Activated CD4-positive, alpha-beta T cell treated with anti-CD3 and anti-CD28 coated beads for 36 hours (primary cell): ENCODE results near the gene FKBP10. TPM values are rescaled to one million over a fixed set of nuclear protein-coding genes. Genes with fewer than 3 reads are reported as not detected.
"Not testable (repeated sequence)": the region's sequence is repeated elsewhere in the genome, so short reads cannot be mapped to it uniquely, and the experiment has no call there.

Source experiments
- ATAC-seq: fragments of 200-7000 bp; cut with Tn5 transposase; one replicate; pipeline ENCODE4 v1.10.0; 2021; ENCODE audit warnings: mild to moderate bottlenecking, moderate library complexity
- CTCF ChIA-PET: fragments of 350-600 bp; sonication (Branson Sonifier 250); formaldehyde crosslinking; loops from one replicate; lab custom pipeline; 2021; ENCODE audit warnings: antibody characterized with exemption; lab: Charles Lee
- POLR2A ChIA-PET: fragments of 350-600 bp; sonication (Branson Sonifier 250); formaldehyde crosslinking; loops from one replicate; lab custom pipeline; 2021; ENCODE audit warnings: antibody characterized with exemption, inconsistent platforms; lab: Charles Lee
- DNase-seq: peaks from one replicate; pipeline ENCODE4 v3.0.0-alpha.2; 2020
- H3K27ac Mint-ChIP-seq: one replicate; pipeline ENCODE4 v1.8.0; 2021; ENCODE audit warnings: mixed read lengths
- H3K27me3 Mint-ChIP-seq: one replicate; pipeline ENCODE4 v1.8.0; 2021; ENCODE audit warnings: mixed read lengths
- H3K36me3 Mint-ChIP-seq: one replicate; pipeline ENCODE4 v1.8.0; 2021; ENCODE audit warnings: low read depth, mixed read lengths
- H3K4me1 Mint-ChIP-seq: one replicate; pipeline ENCODE4 v1.8.0; 2021; ENCODE audit warnings: mixed read lengths
- H3K4me3 Mint-ChIP-seq: one replicate; pipeline ENCODE4 v1.8.0; 2021; ENCODE audit warnings: mild to moderate bottlenecking, moderate library complexity, mixed read lengths
- H3K9me3 Mint-ChIP-seq: one replicate; pipeline ENCODE4 v1.8.0; 2021; ENCODE audit warnings: low read depth, mixed read lengths
- intact Hi-C, 2 experiments: fragments of 100-400 bp; cut with DNase I in 1 of 2; cut with micrococcal nuclease in 1 of 2; formaldehyde crosslinking; loops; one replicate each; pipeline versions ENCODE4 v1.14.2 to v1.15.1; 2022 to 2024; cut with DNase I, micrococcal nuclease
- total RNA-seq, 2 experiments: library from RNA; stranded (reverse); gene quantifications; one replicate each; pipeline ENCODE4 v1.2.3, GENCODE V29; 2021

The FKBP10 gene
- total RNA-seq, 2 experiments from 2014 or later: 0.39 to 0.42 TPM

- Mint-ChIP-seq H3K4me1 (no peaks in the 10 kb centered on the region), H3K27ac (no peak overlapping the region), H3K27me3 (no peaks in the 10 kb centered on the region), H3K36me3 (no peaks in the 10 kb centered on the region), H3K9me3 (no peaks in the 10 kb centered on the region), H3K4me3 (no peak overlapping the region)
- ATAC-seq (no peak), DNase-seq (no peak)
- ChIA-PET CTCF (no interaction called here), POLR2A (no interaction called here)
- intact Hi-C loops: no loop called here
Measured at GRCh38 chr17:41773190-41773588, 39.6 kb upstream of the FKBP10 start.

DNA sequence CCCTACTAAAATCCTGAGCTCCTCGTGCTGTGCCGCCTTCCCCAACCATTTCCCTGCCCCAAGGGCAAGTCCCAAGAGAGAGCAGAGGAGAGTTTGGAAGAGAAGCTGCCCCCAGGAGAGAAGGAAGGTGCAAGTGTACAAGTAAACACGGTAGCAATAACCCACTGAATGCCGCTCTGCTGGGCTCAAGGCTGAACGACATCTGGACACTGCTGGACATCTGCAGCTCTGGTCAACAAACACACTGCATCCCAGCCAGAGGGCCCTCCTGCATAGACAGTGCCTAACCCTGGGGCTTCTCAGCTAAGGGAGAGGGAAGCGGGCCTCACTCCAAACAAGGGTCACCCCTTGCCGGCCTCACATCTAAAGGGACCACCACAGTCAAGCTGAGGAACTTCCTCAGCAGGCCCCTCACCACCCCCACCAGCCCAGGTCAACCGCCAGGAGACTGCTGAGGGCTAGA lies 39.0 kb upstream of the FKBP10 start:
- no peaks in the 10 kb centered on the region for H3K4me1 Mint-ChIP-seq
- ATAC-seq: no peak
- ChIA-PET CTCF (no interaction called here), POLR2A (no interaction called here)
- no peaks in the 10 kb centered on the region for H3K27me3 Mint-ChIP-seq
- no peak for DNase-seq
- intact Hi-C loops: no loop called here
- no peaks in the 10 kb centered on the region for H3K9me3 Mint-ChIP-seq
- H3K4me3 Mint-ChIP-seq: no peak overlapping the region
- no peaks in the 10 kb centered on the region for H3K36me3 Mint-ChIP-seq
- no peak overlapping the region for H3K27ac Mint-ChIP-seq

GRCh38 chr17:41775394-41776226 lies 37.2 kb upstream of the FKBP10 start:
- H3K4me3 Mint-ChIP-seq: no peak overlapping the region
- no peaks in the 10 kb centered on the region for H3K27me3 Mint-ChIP-seq
- H3K4me1 Mint-ChIP-seq: no peaks in the 10 kb centered on the region
- POLR2A ChIA-PET: no interaction called here
- no peak for ATAC-seq
- CTCF ChIA-PET: interaction anchor here (0.6 kb wide), 1 partner anchor 90 kb away, joined by 3 read pairs; the partner anchor contains the start of gene KLHL11
- no peak overlapping the region for H3K27ac Mint-ChIP-seq
- intact Hi-C loops: no loop called here
- H3K9me3 Mint-ChIP-seq: no peaks in the 10 kb centered on the region
- DNase-seq: no peak
- no peaks in the 10 kb centered on the region for H3K36me3 Mint-ChIP-seq

DNA sequence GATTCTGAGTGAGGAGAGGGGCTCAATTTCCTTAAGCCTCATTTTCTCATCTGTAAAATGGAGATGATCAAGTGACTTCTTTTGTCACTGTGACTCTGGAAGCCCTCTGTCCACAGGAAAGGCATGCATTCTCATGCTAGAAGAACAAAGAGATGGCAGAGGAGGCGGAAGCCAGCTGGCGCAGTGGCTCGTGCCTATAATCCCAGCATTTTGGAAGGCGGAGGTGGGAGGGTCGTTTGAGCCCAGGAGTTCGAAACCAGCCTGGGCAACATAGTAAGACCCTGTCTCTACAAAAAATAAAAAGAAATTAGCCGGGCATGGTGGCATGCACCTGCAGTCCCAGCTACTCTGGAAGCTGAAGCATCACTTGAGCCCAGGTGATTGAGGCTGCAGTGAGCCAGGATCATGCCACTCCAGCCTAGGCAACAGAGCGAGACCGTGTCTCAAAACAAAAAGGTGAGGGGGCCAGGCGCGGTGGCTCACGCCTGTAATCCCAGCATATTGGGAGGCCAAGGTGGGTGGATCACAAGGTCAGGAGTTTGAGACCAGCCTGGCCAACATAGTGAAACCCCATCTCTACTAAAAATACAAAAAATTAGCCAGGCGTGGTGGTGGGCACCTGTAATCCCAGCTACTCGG lies 36.4 kb upstream of the FKBP10 start:
- DNase-seq, H3K27me3 Mint-ChIP-seq, H3K4me3 Mint-ChIP-seq, H3K27ac Mint-ChIP-seq, POLR2A ChIA-PET, intact Hi-C loops, H3K9me3 Mint-ChIP-seq, H3K36me3 Mint-ChIP-seq, H3K4me1 Mint-ChIP-seq, ATAC-seq: not testable (repeated sequence)
- CTCF ChIA-PET: interaction anchor here (0.6 kb wide), 1 partner anchor 89 kb away, joined by 3 read pairs; the partner anchor contains the start of gene KLHL11

DNA sequence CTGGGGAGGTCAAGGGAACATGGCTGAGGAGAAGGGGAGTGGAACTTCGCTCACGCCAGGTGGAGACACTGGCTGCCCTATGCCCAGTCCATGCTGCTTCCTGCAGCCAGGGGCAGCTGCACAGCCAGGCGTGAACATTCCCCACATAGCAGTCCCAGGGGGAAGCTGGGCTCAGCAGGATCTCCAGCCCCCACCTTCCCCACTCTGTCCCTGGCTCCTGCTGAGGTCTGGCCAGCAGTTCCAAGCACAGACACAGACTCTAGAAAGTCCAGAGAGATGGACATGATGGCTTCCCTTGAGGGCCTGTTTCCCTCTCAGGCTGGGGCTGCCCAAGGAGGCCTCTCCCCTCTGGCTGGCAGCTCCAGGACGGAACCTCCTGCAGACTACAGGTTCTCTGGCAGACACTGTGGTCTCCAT lies 35.6 kb upstream of the FKBP10 start:
- DNase-seq (no peak), ATAC-seq (no peak)
- Mint-ChIP-seq H3K4me3 (no peak overlapping the region), H3K9me3 (no peaks in the 10 kb centered on the region), H3K4me1 (no peaks in the 10 kb centered on the region), H3K27me3 (no peaks in the 10 kb centered on the region), H3K27ac (no peak overlapping the region), H3K36me3 (no peaks in the 10 kb centered on the region)
- ChIA-PET POLR2A (no interaction called here), CTCF (interaction anchor here (0.6 to 2.0 kb wide), 2 partner anchors 9 to 450 kb away, joined by 3 to 13 read pairs; partner anchors contain the start of gene JUP)
- intact Hi-C loops: no loop called here

DNA sequence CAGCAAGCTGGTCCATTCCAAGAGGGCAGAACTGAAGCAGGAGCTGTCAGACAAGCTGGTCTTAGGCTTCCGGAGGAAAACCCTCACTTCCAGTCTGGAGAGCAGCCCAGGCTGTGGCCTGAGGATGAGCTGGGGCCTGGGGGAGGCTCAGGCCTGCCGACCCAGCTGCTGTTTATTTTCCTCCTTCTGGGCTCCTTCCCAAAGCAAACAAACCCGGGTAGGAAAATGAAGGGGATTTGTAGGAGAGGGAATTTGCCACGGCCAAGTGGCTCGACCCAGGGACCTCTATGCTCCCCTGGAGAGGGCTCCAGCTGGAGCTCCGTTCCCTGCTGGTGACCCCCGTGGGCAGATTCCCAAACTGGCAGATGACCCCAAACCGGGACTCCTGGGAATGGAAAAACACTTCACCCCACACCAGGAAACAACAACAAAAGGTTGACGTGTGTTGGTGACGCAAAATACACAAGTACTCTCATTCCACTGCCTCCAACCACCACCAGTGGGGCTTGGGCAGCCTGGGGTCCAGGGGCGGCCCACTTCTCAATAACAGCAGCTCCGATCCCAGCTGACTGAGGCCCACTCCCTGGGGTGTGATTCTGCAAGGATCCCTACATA lies 35.1 kb upstream of the FKBP10 start:
- no peaks in the 10 kb centered on the region for H3K36me3 Mint-ChIP-seq
- CTCF ChIA-PET: interaction anchor here (0.8 to 2.0 kb wide), 2 partner anchors 9 to 82 kb away, joined by 3 to 13 read pairs; partner anchors contain the start of gene JUP
- no peaks in the 10 kb centered on the region for H3K27me3 Mint-ChIP-seq
- POLR2A ChIA-PET: no interaction called here
- no peaks in the 10 kb centered on the region for H3K4me1 Mint-ChIP-seq
- intact Hi-C loops: no loop called here
- no peak overlapping the region for H3K4me3 Mint-ChIP-seq
- no peak for DNase-seq
- no peak overlapping the region for H3K27ac Mint-ChIP-seq
- no peaks in the 10 kb centered on the region for H3K9me3 Mint-ChIP-seq
- no peak for ATAC-seq

DNA sequence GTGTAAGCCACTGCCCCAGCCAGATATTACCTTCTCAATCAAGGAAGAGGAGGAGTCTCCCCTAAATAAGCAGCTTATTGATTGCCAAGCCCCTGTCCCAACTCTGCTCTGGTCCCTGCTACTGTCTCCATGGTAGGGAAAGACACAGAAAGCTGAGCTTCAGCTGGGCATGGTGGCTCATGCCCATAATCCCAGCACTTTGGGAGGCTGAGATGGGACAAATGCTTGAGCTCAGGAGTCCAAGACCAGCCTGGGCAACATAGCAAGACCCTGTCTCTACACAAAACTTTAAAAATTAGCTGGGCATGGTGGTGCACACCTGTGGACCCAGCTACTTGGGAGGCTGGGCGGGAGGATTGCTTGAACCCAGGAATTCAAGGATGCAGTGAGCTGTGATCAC lies 32.9 kb upstream of the FKBP10 start:
- Mint-ChIP-seq H3K4me1 (no peaks in the 10 kb centered on the region), H3K4me3 (no peak overlapping the region), H3K27me3 (peaks cover 11% of the 10 kb centered on the region), H3K36me3 (no peaks in the 10 kb centered on the region), H3K27ac (no peak overlapping the region), H3K9me3 (no peaks in the 10 kb centered on the region)
- ATAC-seq (no peak), DNase-seq (no peak)
- ChIA-PET POLR2A (no interaction called here), CTCF (interaction anchor here (0.7 kb wide), 1 partner anchor 54 kb away, joined by 3 read pairs; no protein-coding TSS in a partner anchor)
- intact Hi-C loops: no loop called here

DNA sequence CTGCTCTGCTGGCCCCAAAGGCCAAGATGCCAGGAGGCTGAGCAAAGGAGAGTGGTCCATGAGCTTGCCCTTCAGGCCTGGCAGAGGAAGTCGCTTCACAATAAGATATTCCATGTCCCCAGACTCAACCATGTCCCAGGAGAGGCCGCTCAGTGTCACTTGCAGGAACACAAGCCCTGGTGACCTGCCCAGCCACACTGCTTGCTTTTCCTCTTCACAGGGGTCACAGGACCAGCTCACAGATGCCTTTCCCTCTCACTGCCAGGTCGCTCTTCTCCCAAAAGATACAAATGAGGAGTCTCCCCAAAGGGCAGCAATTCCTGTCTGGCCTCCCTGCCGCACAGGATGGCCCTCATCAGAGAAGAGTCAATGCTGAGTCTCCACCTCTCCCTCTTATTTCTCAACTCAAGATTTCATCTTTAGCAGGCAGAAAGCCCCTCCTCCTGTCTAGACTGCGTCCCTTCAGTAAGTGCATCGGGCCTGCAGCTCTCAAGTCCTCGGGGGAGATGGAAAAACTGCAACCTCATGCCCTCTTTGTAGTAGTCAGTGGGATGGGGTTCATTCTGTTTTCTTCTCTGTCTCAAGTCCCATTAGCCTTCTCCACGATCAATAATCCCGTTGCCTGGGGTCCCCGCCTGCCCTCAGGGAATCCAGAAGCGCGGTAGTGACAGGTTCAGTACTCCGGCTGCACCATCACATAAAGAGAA lies 31.2 kb upstream of the FKBP10 start:
- intact Hi-C loops: no loop called here
- Mint-ChIP-seq H3K4me3 (no peak overlapping the region), H3K36me3 (no peaks in the 10 kb centered on the region)

DNA sequence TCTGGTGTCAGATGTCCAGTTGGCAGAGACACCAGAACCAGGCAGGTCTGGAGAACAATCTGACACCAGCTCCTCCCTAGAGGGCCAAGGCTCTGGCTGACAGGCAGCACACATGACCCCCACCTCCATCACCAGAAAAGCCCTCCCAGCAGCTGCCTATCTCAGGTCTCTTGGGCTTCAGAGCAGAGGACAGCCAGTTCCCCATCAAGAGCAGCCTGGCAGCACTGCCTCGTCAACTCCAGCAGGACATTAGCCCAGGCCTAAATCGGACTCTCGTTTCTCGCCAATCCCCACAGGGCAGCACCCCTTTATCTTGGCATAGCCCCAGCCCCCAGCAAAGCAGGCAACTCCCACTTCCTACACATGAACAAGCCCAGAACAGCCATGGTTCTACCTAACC lies 30.7 kb upstream of the FKBP10 start:
- no peaks in the 10 kb centered on the region for H3K9me3 Mint-ChIP-seq
- intact Hi-C loops: no loop called here
- POLR2A ChIA-PET: no interaction called here
- H3K36me3 Mint-ChIP-seq: no peaks in the 10 kb centered on the region
- no peak overlapping the region for H3K4me3 Mint-ChIP-seq
- ATAC-seq (no peak), DNase-seq (no peak)
- H3K4me1 Mint-ChIP-seq: peaks cover 3% of the 10 kb centered on the region
- H3K27ac Mint-ChIP-seq: no peak overlapping the region
- CTCF ChIA-PET: interaction anchor here (0.6 kb wide), 1 partner anchor 72 kb away, joined by 5 read pairs; no protein-coding TSS in a partner anchor
- peaks cover 16% of the 10 kb centered on the region for H3K27me3 Mint-ChIP-seq

More for the DNA sequence above, 31.2 kb upstream of the FKBP10 start:
- Mint-ChIP-seq H3K4me1 (no peaks in the 10 kb centered on the region), H3K9me3 (no peaks in the 10 kb centered on the region), H3K27me3 (peaks cover 14% of the 10 kb centered on the region), H3K27ac (no peak overlapping the region)
- POLR2A ChIA-PET: interaction anchor here (0.7 kb wide), 1 partner anchor 40 kb away, joined by 4 read pairs; no protein-coding TSS in a partner anchor
- ATAC-seq (no peak), DNase-seq (no peak)
- CTCF ChIA-PET: interaction anchor here (0.6 to 1.3 kb wide), 3 partner anchors 20 to 71 kb away, joined by 4 to 6 read pairs (median 5); no protein-coding TSS in a partner anchor

- Mint-ChIP-seq H3K9me3 (no peaks in the 10 kb centered on the region), H3K27ac (no peak overlapping the region), H3K27me3 (peaks cover 18% of the 10 kb centered on the region), H3K4me3 (no peak overlapping the region), H3K36me3 (no peaks in the 10 kb centered on the region), H3K4me1 (peaks cover 17% of the 10 kb centered on the region)
- ATAC-seq (no peak), DNase-seq (no peak)
- POLR2A ChIA-PET: no interaction called here
- CTCF ChIA-PET: interaction anchor here (0.6 kb wide), 1 partner anchor 91 kb away, joined by 4 read pairs; no protein-coding TSS in a partner anchor
- intact Hi-C loops: no loop called here
Measured at GRCh38 chr17:41784207-41784744, 28.5 kb upstream of the FKBP10 start.
